ENCODE results near the gene TNRC6B. TPM values are rescaled to one million over a fixed set of nuclear protein-coding genes. Genes with fewer than 3 reads are reported as not detected.

TNRC6B gene
- total RNA-seq, 1 donor from 2014 or later = 60.0 TPM

DNA sequence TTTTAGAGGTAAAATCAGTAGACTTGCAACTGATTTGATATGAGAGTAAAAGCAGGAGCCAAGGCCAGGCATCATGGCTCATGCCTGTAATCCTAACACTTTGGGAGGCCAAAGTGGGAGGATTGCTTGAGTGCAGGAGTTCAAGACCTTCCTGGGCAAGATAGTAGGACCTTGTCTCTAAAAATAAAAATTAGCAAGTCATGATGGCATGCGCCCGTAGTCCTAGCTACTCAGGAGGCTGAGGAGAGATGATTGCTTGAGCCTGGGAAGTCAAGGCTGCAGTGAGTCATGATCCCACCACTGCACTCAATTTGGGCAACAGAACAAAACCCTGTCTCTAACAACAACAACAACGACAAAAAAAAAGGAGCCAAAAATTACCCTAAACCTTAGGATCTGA lies 206.2 kb downstream of the TNRC6B start:
- Mint-ChIP-seq H3K9me3 (no peaks in the 10 kb centered on the region), H3K27me3 (ENCODE audit: insufficient read depth, low read depth) (peaks cover 4% of the 10 kb centered on the region), H3K4me1 (peaks cover 10% of the 10 kb centered on the region), H3K4me3 (no peak overlapping the region), H3K27ac (no peak overlapping the region), H3K36me3 (peaks cover 8% of the 10 kb centered on the region)
- Histone ChIP-seq H3K4me2 (no peak overlapping the region), H3K9ac (no peak overlapping the region), H3K4me1 (peaks cover 7% of the 10 kb centered on the region), H3K79me2 (ENCODE audit: low read depth) (peaks cover 35% of the 10 kb centered on the region), H3K9me3 (ENCODE audit: low read depth) (no peaks in the 10 kb centered on the region), H3K27ac (no peak overlapping the region), H3F3A (ENCODE audit: low read depth) (no peaks in the 10 kb centered on the region), H3K4me3 (no peak overlapping the region), H2AFZ (replicated peaks) (no peak overlapping the region), H3K36me3 (no peaks in the 10 kb centered on the region), H3K27me3 (no peaks in the 10 kb centered on the region), H4K20me1 (ENCODE audit: low read depth) (peaks cover 31% of the 10 kb centered on the region)
- DNase-seq (ENCODE audit: low spot score) = no peak
- no peak for TF ChIP-seq EZH2phosphoT487 (IDR thresholded peaks at IDR 0.05)
- no peak for TF ChIP-seq EZH2 (IDR thresholded peaks at IDR 0.05)
- TF ChIP-seq, protein P1, sequence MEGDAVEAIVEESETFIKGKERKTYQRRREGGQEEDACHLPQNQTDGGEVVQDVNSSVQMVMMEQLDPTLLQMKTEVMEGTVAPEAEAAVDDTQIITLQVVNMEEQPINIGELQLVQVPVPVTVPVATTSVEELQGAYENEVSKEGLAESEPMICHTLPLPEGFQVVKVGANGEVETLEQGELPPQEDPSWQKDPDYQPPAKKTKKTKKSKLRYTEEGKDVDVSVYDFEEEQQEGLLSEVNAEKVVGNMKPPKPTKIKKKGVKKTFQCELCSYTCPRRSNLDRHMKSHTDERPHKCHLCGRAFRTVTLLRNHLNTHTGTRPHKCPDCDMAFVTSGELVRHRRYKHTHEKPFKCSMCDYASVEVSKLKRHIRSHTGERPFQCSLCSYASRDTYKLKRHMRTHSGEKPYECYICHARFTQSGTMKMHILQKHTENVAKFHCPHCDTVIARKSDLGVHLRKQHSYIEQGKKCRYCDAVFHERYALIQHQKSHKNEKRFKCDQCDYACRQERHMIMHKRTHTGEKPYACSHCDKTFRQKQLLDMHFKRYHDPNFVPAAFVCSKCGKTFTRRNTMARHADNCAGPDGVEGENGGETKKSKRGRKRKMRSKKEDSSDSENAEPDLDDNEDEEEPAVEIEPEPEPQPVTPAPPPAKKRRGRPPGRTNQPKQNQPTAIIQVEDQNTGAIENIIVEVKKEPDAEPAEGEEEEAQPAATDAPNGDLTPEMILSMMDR (IDR thresholded peaks at IDR 0.05) = no peak

DNA sequence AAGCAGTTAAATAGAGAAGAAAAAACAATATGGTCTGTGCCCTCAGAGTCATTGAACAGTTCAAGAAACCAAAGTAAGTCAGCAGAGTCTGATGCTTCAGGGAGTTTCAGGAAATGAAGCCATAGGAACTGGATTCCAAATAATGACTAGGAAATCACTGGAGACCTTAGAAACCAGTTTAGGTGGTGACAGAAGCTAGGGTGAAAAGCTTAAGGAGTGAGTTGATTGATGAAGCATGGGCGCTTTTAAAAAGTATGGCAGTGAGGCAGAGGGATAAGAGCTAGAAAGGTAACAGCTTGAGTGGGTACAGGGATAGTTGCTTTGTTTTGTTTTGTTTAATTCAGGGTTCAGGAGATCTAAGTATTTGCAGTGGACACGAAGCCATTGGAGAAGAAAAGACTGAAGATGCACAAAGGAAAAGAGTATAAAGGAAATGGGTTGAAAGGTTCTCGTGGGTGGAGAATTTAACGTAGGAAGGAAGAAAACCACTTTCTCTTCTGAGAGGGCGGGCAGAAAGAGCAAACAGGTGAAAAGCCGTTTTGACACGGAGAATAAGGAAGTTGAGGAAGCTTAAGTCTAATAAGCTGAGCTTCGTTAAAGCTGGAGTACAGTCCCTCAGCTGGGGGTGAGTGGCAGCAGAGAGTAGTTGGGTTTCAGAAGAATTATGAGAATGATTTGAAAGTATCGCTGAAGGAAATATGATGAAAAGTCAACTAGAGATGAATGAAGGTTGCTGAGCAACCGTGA lies 207.5 kb downstream of the TNRC6B start:
- H3K9me3 ChIP-seq (ENCODE audit: low read depth) = no peaks in the 10 kb centered on the region
- H3K36me3 ChIP-seq = no peaks in the 10 kb centered on the region
- Mint-ChIP-seq H3K4me3 (no peak overlapping the region), H3K27ac (no peak overlapping the region), H3K9me3 (no peaks in the 10 kb centered on the region), H3K36me3 (peaks cover 9% of the 10 kb centered on the region), H3K27me3 (ENCODE audit: insufficient read depth, low read depth) (peaks cover 4% of the 10 kb centered on the region), H3K4me1 (peaks cover 10% of the 10 kb centered on the region)
- H3K4me2 ChIP-seq = no peak overlapping the region
- DNase-seq (ENCODE audit: low spot score) = no peak
- no peaks in the 10 kb centered on the region for H3F3A ChIP-seq (ENCODE audit: low read depth)
- no peak overlapping the region for H3K27ac ChIP-seq
- peaks cover 7% of the 10 kb centered on the region for H3K4me1 ChIP-seq
- H2AFZ ChIP-seq (replicated peaks) = no peak overlapping the region
- H4K20me1 ChIP-seq (ENCODE audit: low read depth) = peaks cover 25% of the 10 kb centered on the region
- no peak overlapping the region for H3K4me3 ChIP-seq
- H3K27me3 ChIP-seq = no peaks in the 10 kb centered on the region
- H3K9ac ChIP-seq = no peak overlapping the region
- peaks cover 23% of the 10 kb centered on the region for H3K79me2 ChIP-seq (ENCODE audit: low read depth)
- TF ChIP-seq EZH2phosphoT487 (IDR thresholded peaks at IDR 0.05) = no peak
- no peak for TF ChIP-seq EZH2 (IDR thresholded peaks at IDR 0.05)
- TF ChIP-seq, protein P1 (IDR thresholded peaks at IDR 0.05) = no peak

Other genes with a start within 250 kb of the TNRC6B start
- gene TMA7B, start 217.5 kb upstream of the TNRC6B start, total RNA-seq (ENCODE audit: low replicate concordance) = not detected in 2 replicates
- 0.09 and 0.56 TPM in 2 replicates for gene FAM83F, start 183.0 kb upstream of the TNRC6B start, total RNA-seq (ENCODE audit: low replicate concordance)
- 135 and 181 TPM in 2 replicates for gene ADSL, start 168.6 kb downstream of the TNRC6B start, total RNA-seq (ENCODE audit: low replicate concordance)
- 55.2 and 127 TPM in 2 replicates for gene SGSM3, start 192.7 kb downstream of the TNRC6B start, total RNA-seq (ENCODE audit: low replicate concordance)

Measured in neural progenitor cell (in vitro differentiated cells).